Retinal pigment epithelial cell (primary cell): ENCODE results near the gene ZNF441.
A peak's percentile ranks its signal among the peaks of the same experiment; 100 is the strongest.

Experiments used
- DNase-seq: peaks from one replicate; pipeline ENCODE4 v3.0.0-alpha.2; 2010; ENCODE audit warnings: low read depth
- H3K4me3 ChIP-seq: 2 replicates; pipeline ENCODE4 v1.5.1; 2011; ENCODE audit warnings: mild to moderate bottlenecking, low read length, control low read depth, moderate library complexity
- CTCF ChIP-seq: conservative IDR thresholded peaks from 2 replicates; pipeline ENCODE4 v1.5.1; 2011; ENCODE audit warnings: low read depth, low read length, control low read depth, inconsistent platforms

ZNF441 gene

GRCh38 chr19:11766597-11767591 lies at the start of gene ZNF441:
ZNF441 (plus strand) TSS chr19:11767000; CDS start chr19:11767194, 194 bp downstream.
- peak within 1 kb of the TSS; percentile 91 for H3K4me3 ChIP-seq
- TF ChIP-seq CTCF, result no peak
- DNase-seq, result peak; percentile 60

GRCh38 chr19:11721681-11722080 lies 45.1 kb upstream of the ZNF441 start:
- no peak overlapping the region for H3K4me3 ChIP-seq
- no peak for TF ChIP-seq CTCF
- DNase-seq, result no peak

GRCh38 chr19:11722414-11722813 lies 44.4 kb upstream of the ZNF441 start:
- H3K4me3 ChIP-seq, result no peak overlapping the region
- no peak for TF ChIP-seq CTCF
- DNase-seq, result no peak

GRCh38 chr19:11729586-11729985 lies 37.2 kb upstream of the ZNF441 start:
- no peak for TF ChIP-seq CTCF
- H3K4me3 ChIP-seq, result no peak overlapping the region
- no peak for DNase-seq

- no peak overlapping the region for H3K4me3 ChIP-seq
- TF ChIP-seq CTCF, result no peak
- no peak for DNase-seq
Measured at GRCh38 chr19:11735375-11735774, 31.4 kb upstream of the ZNF441 start.

- H3K4me3 ChIP-seq, result no peak overlapping the region
- DNase-seq, result no peak
- TF ChIP-seq CTCF, result no peak
Measured at GRCh38 chr19:11736696-11737095, 30.1 kb upstream of the ZNF441 start.
